Erythroblast (primary cell): ENCODE results near the gene EXTL1.
A peak's percentile ranks its signal among the peaks of the same experiment; 100 is the strongest.

Source experiments
- DNase-seq, 2 experiments: peaks; one replicate each; lab custom pipeline; 2025; lab: John Stamatoyannopoulos, UW
- GATA1 ChIP-seq: IDR thresholded peaks from 2 replicates; pipeline ENCODE4 v1.6.1; 2011; ENCODE audit warnings: low read depth, mild to moderate bottlenecking, control low read depth, low read length, moderate library complexity
- POLR2A ChIP-seq: IDR thresholded peaks from 2 replicates; pipeline ENCODE4 v1.6.1; 2011; ENCODE audit warnings: mild to moderate bottlenecking, low read length

The EXTL1 gene

DNA sequence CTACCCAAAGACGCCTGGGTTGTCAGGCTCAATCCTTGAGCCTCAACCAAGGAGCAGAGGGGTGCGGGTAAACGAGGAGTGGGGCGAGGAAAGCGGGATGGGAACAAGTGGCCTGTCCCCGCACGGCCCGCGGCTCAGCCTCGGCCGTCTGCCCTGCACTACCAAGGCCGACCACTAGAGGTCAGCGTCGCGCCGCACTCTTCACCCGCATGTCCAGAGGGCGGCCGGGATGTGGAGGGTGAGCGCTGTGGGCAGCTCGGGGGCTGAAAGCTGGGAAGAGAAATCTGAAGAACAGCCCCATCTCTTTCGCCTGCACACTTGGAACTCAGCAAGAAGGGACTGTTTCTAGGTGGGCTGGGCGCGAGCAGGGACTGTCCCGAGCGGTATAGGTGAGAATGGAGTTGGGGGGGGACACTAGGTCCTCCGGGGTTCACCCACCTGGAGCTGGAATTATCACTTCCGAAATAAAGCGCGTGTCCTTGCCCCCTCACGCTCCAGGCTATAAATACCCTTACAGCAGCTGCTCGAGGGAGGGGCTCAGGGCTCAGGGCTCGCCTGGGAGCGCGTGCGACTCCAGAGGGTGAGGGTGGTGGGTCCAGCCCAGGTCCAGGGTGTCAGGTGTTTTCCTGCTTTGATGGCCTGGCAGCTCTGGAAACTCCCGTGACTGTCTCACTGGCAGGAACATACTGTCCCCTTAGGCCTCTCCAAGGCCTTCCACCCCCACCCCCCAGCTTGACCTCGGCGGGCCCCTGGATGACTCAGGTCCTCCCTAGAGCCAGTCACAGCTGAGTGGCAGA lies 14.6 kb downstream of the EXTL1 start:
- peak; percentile 76 to 90 for DNase-seq
- TF ChIP-seq POLR2A: no peak
- TF ChIP-seq GATA1: no peak

DNA sequence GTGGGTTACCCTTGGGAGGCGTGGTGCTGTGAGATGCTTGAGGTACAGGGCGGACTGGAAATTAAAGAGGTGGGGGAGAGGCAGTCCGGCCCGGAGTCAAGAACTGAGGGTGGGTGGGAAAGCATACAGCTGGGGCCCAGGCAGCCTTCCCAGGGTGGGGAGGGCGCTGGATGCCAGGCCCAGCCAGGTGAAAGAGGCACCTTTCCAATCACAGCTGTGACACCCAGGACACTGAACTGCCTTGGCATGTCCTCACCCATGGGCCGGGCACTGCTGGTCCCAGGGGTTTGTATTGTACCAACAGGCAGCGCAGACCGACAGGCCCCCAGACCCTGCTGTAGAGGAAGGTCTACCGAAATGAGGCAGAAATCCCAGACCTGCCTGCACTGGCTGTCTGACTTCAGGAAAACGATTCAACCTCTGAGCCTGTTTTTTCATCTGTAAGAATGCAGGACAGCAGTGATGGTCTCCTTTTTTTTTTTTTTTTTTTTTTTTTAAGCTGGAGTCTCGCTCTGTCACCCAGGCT lies 15.2 kb downstream of the EXTL1 start:
- no peak for DNase-seq
- TF ChIP-seq POLR2A (no peak), GATA1 (no peak)

DNA sequence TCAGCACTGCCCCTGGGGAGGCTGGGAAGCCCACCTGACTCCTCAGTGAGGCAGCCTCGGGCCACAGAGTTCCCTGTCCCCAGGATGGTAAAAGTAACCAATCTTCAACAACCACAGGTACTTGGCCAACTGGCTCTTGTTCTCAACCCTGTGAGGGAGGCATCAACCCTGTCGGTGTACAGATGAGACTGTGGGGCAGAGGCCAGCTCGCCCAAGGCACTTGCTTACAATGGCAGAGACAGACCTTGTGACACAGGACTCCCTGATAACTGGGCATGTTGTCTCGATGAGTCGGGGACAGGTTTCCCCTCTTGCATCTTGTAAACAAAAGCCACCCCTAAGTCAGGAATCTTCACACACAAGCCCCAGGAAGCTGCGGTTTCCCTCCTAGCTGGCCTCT lies 16.3 kb downstream of the EXTL1 start:
- TF ChIP-seq POLR2A (no peak), GATA1 (no peak)

DNA sequence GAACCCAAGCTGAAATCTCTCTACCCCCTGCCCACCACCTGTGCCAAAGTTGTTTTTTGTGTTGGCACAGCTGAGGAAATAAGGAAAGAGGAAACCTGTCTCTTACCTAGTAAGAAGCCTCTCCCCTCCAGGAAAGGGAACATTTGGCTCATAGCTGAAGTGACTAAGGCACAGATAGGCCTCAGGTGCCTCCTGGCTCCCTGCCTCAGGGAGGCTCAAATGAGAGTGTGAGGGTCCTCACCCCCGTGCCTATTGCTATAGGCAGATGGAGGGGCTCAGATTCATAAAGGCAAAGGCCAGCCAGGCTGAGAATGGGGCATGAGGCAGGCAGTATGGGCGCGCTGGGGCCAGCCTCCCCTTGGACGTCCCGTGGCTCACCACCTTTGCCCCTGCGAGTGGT lies 16.9 kb downstream of the EXTL1 start:
- TF ChIP-seq GATA1 (no peak), POLR2A (no peak)
- no peak for DNase-seq

More for the DNA sequence above, 16.3 kb downstream of the EXTL1 start:
- DNase-seq: no peak

DNA sequence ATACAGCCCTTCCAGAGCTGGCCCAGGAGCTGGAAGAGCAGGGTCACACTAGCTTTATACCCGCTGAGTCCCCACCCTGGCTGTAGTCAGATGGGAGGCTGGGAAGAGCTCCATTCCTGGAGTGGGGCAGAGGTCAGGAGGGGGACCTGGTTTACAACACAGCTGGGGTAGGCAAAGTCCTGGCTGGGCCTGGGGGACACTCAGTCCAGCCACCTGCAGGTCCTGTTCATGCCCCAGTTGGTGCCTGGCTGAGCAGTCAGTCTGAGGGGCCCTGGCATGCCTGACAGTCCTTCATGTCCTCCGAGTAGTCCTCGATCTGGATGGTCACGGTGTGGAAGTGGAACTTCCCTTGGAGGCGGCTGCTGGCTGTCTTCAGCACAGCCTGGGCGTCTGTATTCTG lies 17.3 kb downstream of the EXTL1 start:
- no peak for TF ChIP-seq GATA1
- no peak for TF ChIP-seq POLR2A
- DNase-seq: no peak

DNA sequence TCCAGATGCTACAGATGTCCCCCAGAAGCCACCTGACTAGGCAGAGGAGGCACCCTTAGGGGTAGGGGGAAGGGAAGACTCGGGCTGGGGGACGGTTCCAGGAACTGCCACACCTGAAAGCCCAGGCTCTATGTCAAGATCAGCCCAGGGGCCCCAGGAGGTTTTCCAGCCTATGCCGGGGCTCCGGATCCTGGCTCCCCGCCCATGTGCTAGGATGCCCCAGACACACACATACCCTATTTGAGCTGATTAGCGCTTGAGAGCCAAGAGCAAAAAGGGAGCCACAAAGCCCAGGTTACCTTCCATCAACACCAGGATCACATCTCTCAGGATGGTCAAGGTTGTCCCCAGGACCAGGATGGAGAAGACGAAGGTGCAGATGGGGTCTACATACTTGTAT lies 19.8 kb downstream of the EXTL1 start:
- TF ChIP-seq GATA1: no peak
- DNase-seq: no peak

DNA sequence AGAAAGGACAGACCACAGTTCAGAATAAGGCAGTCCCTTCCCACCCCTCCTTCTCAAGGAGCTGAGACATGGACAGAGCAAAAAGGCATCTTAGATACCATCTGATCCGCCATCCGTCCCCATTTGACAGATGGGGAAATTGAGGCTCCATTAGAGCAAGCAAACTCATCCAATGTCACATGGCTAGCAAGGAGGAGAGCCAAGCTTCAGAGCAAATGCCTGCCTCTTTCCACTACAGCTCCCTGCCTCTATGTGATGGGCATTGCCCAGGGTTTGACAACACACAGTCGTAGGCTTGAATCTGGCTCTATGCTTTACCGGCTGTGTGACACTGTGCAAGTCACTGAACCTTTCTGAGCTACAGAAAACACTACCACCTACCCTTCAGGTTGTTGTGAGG lies 20.4 kb downstream of the EXTL1 start:
- DNase-seq: no peak
- no peak for TF ChIP-seq GATA1
- no peak for TF ChIP-seq POLR2A

DNA sequence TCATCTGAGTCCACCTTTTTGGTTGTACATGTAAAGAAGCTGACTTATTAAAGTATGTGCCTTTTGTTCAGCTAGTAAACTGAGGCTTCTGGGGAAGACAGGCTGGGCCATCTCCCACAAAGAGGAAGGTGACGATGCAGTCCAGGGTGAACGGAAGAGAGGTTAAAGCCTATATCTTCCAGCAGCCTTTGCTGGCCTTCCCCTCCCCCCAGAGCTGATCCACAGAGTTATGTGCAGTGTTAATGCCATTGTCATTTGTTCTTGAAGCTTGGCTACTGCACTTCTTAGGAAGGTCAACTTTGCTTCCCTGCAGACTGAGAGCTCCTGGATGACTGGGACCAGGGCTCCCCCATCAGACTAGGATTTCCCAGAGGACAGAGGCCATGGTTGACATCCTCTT lies 22.2 kb downstream of the EXTL1 start:
- DNase-seq: no peak
- TF ChIP-seq POLR2A (no peak), GATA1 (no peak)

DNA sequence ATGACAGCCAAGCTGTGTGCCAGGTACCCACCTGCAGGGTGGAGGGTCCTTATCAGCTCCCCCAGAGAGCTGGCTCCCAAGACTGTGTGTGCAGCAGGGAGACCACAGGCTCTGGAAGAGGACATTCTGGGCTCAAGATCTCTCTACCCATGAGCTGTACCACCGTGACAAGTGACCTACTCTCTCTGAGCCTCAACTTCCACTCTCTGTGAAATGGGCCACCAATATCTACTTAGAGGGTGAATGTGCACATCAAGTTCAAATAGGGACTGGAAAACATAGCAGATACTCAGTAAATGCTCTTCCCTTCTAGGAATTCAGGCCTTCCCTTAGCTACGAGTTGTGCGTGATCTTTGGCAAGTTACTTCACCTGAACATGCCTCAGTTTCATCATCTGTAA lies 22.8 kb downstream of the EXTL1 start:
- no peak for DNase-seq
- no peak for TF ChIP-seq POLR2A

DNA sequence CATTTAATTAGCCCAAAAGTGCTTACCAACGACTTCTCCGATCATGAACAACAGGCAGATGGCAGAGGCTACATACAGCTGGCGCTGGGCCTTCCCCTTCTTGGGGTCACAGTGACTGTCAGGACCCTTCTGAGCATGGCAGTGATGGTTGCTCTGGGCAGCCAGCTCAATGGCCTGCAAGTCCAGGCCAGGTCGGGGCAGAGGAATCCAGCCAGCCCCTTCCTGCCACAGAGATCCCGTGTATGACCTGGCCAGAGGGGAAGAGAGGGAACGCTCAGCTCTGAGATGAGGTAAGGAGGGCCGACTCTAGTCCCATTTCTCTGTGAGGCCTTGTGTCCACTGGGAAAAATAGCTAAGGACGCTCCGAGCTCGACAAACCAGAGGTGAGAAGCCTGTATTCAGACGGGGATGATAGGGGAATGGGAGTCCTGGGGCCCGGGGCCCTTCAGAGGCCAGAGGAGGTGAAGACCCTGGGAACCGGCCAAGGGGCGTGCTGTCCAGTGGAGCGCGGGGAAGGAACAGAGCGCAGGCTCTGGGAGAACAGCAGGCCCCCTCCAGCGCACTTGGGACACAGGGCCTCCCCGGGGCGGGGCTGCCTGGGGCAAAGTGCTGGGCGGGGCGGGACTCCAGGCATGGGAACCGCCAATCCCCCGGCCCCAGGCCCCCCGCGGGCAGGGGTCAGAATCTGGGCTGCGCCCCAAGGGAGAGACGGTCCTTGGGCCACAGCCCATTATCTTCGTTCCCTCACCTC lies 23.6 kb downstream of the EXTL1 start:
- TF ChIP-seq GATA1 (no peak), POLR2A (no peak)
- peak in 1 of 2 experiments; percentile 26 for DNase-seq

DNA sequence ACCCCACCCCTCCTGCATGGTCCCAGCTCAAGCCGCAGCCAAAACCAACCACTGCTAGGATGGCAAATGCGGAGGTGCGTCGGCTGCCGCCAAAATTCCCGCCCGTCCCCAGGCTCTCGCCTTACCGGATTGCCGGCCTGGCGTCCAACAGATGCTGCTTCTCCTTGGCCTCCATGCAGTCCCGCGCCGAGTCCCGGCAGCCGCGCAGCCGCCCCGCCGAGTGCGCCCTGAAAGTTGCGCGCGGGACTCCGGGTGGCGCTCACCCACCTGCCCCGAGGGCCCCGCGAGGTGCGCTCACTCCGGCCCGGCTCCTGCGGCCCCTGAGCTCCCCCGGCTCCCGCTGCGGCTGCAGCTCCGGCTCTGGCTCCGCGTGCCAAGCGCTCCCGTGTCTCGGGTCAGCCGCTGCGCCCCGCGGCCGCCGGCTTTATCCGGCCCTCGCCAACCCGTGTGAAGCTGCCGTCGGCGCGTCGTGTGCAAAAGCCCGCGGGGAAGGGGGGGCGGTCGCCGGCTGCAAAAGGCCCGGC lies 24.2 kb downstream of the EXTL1 start, which contains the start of gene SLC30A2:
Gene SLC30A2, minus strand, starts transcription at position 397 of the 524 bp plus-strand sequence. Its CDS starts 222 bp downstream, at position 175.
- TF ChIP-seq GATA1 (no peak), POLR2A (no peak)
- DNase-seq: peak in 1 of 2 experiments; percentile 26

DNA sequence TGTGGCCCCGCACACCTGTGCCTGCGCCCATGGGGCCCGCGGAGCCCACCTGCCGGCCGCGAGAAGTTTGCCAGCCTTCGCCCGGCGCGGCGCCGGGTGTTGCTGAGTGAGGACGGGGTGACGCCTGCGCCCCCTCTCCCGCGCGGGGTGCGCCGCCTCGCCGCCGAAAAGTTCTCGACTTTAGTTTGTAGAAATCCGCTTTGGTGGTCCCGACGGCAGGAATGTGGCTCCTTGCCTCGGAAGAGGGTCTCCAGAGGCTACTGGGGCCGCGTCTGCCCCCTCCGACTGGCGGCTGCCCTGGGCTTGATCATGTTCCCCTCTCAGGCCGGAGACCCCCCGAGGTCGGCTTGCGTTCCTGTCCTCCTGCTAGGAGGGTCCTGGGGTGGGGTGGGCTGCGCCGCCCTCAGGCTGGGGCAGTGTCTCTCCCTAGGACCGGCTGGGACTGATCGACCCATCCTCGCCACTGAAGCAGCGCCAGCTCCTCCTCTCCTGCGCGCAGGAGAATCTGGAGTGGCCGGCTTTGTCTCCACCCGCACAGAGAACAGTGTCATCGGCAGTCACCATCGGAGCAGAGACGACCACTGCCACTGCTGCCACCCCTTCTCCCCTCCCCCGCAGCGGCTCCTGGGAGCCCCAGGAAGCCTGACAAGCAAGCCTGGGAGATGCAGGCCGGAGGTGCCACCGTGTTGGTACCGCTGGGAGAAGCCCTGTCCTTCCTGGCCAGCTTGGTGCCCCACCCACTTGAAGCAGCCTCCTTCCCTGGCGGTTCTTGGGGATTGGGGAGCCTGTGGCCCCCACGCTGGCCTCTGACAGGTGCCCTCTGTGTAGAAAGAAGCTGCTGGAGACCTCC lies 24.9 kb downstream of the EXTL1 start:
- no peak for DNase-seq
- TF ChIP-seq GATA1 (no peak), POLR2A (no peak)

DNA sequence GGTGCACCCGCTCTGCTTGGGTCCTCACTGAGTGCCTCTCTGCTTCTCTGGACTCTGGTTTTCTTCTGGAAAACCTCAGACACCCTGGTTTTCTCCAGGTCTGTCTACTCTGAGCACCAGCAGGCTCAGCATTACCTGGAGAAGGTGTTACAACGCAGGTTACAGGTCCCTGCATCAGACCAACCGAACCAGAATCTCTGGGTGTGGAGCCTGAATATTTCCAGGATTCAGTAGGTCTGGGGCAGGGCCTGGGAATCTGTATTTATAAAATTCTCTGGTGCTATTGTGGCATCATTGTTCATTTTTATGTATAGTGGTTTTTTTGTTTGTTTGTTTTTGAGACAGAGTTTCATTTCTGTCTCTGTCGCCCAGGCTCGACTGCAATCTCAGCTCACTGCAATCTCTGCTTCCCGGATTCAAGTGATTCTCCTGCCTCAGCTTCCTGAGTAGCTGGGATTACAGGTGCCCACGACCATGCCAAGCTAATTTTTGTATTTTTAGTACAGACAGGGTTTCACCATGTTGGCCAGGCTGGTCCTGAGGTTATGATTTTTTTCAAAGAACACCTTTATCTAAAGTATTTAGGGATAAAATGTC lies 25.8 kb downstream of the EXTL1 start:
- TF ChIP-seq POLR2A: no peak
- no peak for TF ChIP-seq GATA1
- DNase-seq: no peak
